ENCODE measurements around the gene FCSK. TPM values are rescaled to one million over a fixed set of nuclear protein-coding genes. Genes with fewer than 3 reads are reported as not detected.

FCSK gene
- total and polyA plus RNA-seq, 8 donors, result 5.8 to 92.7 (median 12.8) TPM

DNA sequence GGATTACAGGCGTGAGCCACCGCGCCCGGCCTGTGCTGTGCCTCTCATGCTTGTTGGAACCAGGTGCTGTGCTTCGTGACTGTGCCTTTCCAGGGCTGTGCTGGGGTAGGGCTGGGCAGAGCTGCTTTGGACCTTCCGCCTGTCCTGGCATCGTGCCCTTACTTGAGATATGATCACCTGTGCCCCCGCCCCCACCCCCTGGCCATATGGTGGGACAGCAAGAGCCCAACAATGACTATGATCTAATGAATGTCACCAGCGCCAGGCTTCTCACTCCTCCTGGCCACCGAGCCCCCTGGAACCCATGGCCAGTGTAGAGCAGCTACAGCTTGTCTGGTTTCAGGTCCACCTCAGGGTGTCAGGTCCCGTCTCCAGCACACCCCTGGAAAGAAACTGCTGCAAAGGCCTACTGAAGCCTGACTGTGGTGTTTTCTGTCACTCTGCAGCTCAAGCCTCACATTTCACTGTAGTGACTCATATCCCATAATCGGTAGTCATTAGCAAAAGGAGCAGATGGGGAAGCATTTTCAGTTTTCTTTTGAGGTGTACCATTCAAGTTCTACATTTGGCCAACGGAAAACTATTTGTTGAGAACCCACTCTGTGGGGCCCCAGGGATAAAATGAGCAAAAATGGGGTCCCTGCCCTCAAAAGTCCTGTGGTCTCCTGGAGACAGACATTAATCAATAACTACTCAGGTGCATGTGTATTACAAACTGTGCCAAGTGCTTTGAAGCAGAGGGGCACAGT, 22.1 kb downstream of the FCSK start:
- 66 to 77% (median 70%) methylated on average over 10 to 13 of the region's 13 CpGs for WGBS, 5 donors
- Histone ChIP-seq H3K27ac (peak overlapping the region in 3 of 5 donors; percentile 17 to 50 (median 46)), H3K27me3 (no peaks in the 10 kb centered on the region), H3K36me3 (peaks cover 38 to 96% (median 91%) of the 10 kb centered on the region in 4 donors), H3K4me1 (peaks cover 0 to 13% (median 10%) of the 10 kb centered on the region in 4 donors), H3K4me3 (no peak overlapping the region), H3K9me3 (no peaks in the 10 kb centered on the region)
- TF ChIP-seq EP300 (IDR thresholded peaks at IDR 0.05) (no peak), POLR2AphosphoS5 (IDR thresholded peaks at IDR 0.05) (no peak), POLR2A (IDR thresholded peaks at IDR 0.05) (no peak), CTCF (IDR thresholded peaks at IDR 0.05) (no peak)
- intact Hi-C loops (cut with DNase I; ENCODE audit: low total_unique reads), result no loop called here
- DNase-seq, result peak in 1 of 2 donors; percentile 31

GRCh38 chr16:70478169-70478568, 23.8 kb downstream of the FCSK start:
- no peaks in the 10 kb centered on the region for H3K9me3 ChIP-seq
- H3K4me3 ChIP-seq, result no peak overlapping the region
- 86 to 100% (median 88%) methylated on average over 5 to 8 of the region's 8 CpGs for WGBS, 5 donors
- DNase-seq, result no peak
- H3K4me1 ChIP-seq, result peaks cover 0 to 13% (median 10%) of the 10 kb centered on the region in 4 donors
- TF ChIP-seq CTCF (IDR thresholded peaks at IDR 0.05) (no peak), POLR2AphosphoS5 (IDR thresholded peaks at IDR 0.05) (no peak), POLR2A (IDR thresholded peaks at IDR 0.05) (no peak), EP300 (IDR thresholded peaks at IDR 0.05) (no peak)
- no peaks in the 10 kb centered on the region for H3K27me3 ChIP-seq
- H3K27ac ChIP-seq, result peak overlapping the region in 1 of 5 donors; percentile 27
- H3K36me3 ChIP-seq, result peaks cover 37 to 97% (median 94%) of the 10 kb centered on the region in 4 donors
- intact Hi-C loops (cut with DNase I; ENCODE audit: low total_unique reads), result no loop called here

DNA sequence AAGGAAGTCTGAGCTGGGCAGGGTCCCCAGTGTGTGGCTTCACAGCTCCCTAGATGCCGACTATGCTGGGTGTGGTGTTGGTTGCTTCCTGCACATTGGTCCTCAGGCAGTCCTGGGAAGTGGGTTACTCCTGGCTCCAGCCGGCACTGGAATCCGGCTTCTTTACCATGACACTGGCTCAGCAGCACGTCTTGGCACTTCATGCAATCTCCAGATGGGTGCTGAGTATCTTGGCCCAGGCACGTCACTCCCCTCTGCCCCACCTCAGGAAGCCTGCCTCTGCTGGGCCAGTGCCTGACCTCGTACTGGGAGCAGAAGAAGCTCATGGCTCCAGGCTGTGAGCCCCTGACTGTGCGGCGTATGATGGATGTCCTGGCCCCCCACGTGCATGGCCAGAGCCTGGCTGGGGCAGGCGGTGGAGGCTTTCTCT, 24.5 kb downstream of the FCSK start:
- H3K27me3 ChIP-seq, result no peaks in the 10 kb centered on the region
- peaks cover 44 to 97% (median 94%) of the 10 kb centered on the region in 4 donors for H3K36me3 ChIP-seq
- H3K9me3 ChIP-seq, result no peaks in the 10 kb centered on the region
- DNase-seq, result no peak
- TF ChIP-seq CTCF (IDR thresholded peaks at IDR 0.05), result no peak
- no peak for TF ChIP-seq POLR2AphosphoS5 (IDR thresholded peaks at IDR 0.05)
- TF ChIP-seq POLR2A (IDR thresholded peaks at IDR 0.05), result no peak
- TF ChIP-seq EP300 (IDR thresholded peaks at IDR 0.05), result no peak
- peak overlapping the region in 2 of 5 donors; percentile 10 to 27 for H3K27ac ChIP-seq
- no peak overlapping the region for H3K4me3 ChIP-seq
- intact Hi-C loops (cut with DNase I; ENCODE audit: low total_unique reads), result no loop called here
- peaks cover 0 to 13% (median 10%) of the 10 kb centered on the region in 4 donors for H3K4me1 ChIP-seq
- 52 to 83% (median 61%) methylated on average over 7 to 10 of the region's 10 CpGs for WGBS, 5 donors

GRCh38 chr16:70480127-70481105, 26.0 kb downstream of the FCSK start:
- DNase-seq, result no peak

More at GRCh38 chr16:70480127-70481105, 26.0 kb downstream of the FCSK start:
- no peaks in the 10 kb centered on the region for H3K27me3 ChIP-seq
- no peaks in the 10 kb centered on the region for H3K9me3 ChIP-seq
- H3K27ac ChIP-seq, result no peak overlapping the region
- intact Hi-C loops (cut with DNase I; ENCODE audit: low total_unique reads), result no loop called here
- TF ChIP-seq POLR2AphosphoS5 (IDR thresholded peaks at IDR 0.05) (no peak), EP300 (IDR thresholded peaks at IDR 0.05) (no peak), CTCF (IDR thresholded peaks at IDR 0.05) (no peak), POLR2A (IDR thresholded peaks at IDR 0.05) (no peak)
- H3K36me3 ChIP-seq, result peaks cover 40 to 97% (median 91%) of the 10 kb centered on the region in 4 donors
- H3K4me1 ChIP-seq, result peaks cover 0 to 13% (median 10%) of the 10 kb centered on the region in 4 donors
- 88 to 91% (median 89%) methylated on average over 11 to 17 of the region's 17 CpGs for WGBS, 5 donors
- H3K4me3 ChIP-seq, result no peak overlapping the region
